Neural progenitor cell (in vitro differentiated cells): Measurements from ENCODE around the gene PORCN. TPM values are rescaled to one million over a fixed set of nuclear protein-coding genes. Genes with fewer than 3 reads are reported as not detected.
A peak's percentile ranks its signal among the peaks of the same experiment; 100 is the strongest.

Experiments used
- DNase-seq: peaks from one replicate; pipeline ENCODE4 v3.0.0-alpha.2; 2016; ENCODE audit warnings: low spot score
- H2AFZ ChIP-seq: fragments of 200-600 bp; sonication (generic); replicated peaks from 2 replicates; pipeline ENCODE4 v1.6.1; 2016; ENCODE audit warnings: antibody characterized with exemption
- H3F3A ChIP-seq: fragments of 200-600 bp; sonication (generic); 2 replicates; pipeline ENCODE4 v1.6.1; 2016; ENCODE audit warnings: antibody characterized with exemption, low read depth
- H3K27ac ChIP-seq: fragments of 200-600 bp; sonication (generic); 2 replicates; pipeline ENCODE4 v1.5.1; 2016; ENCODE audit warnings: mild to moderate bottlenecking
- H3K27me3 ChIP-seq: fragments of 200-600 bp; sonication (generic); 2 replicates; pipeline ENCODE4 v1.6.1; 2016; ENCODE audit warnings: mild to moderate bottlenecking, moderate library complexity
- H3K36me3 ChIP-seq: fragments of 200-600 bp; sonication (generic); 2 replicates; pipeline ENCODE4 v1.5.1; 2016
- H3K4me1 ChIP-seq: fragments of 200-600 bp; sonication (generic); 2 replicates; pipeline ENCODE4 v1.6.1; 2016; ENCODE audit warnings: mixed run types
- H3K4me2 ChIP-seq: fragments of 200-600 bp; sonication (generic); 2 replicates; pipeline ENCODE4 v1.6.1; 2016
- H3K4me3 ChIP-seq: fragments of 200-600 bp; sonication (generic); 2 replicates; pipeline ENCODE4 v1.5.1; 2016
- H3K79me2 ChIP-seq: fragments of 200-600 bp; sonication (generic); 2 replicates; pipeline ENCODE4 v1.6.1; 2016; ENCODE audit warnings: low read depth
- H3K9ac ChIP-seq: fragments of 200-600 bp; sonication (generic); 2 replicates; pipeline ENCODE4 v1.6.1; 2016
- H3K9me3 ChIP-seq: fragments of 200-600 bp; sonication (generic); 2 replicates; pipeline ENCODE4 v1.5.1; 2016; ENCODE audit warnings: low read depth
- H4K20me1 ChIP-seq: fragments of 200-600 bp; sonication (generic); 2 replicates; pipeline ENCODE4 v1.6.1; 2016; ENCODE audit warnings: low read depth
- H3K27ac Mint-ChIP-seq: 3 replicates; pipeline ENCODE4 v1.8.0; 2021; ENCODE audit warnings: mixed read lengths
- H3K27me3 Mint-ChIP-seq: 2 replicates; pipeline ENCODE4 v1.8.0; 2022; ENCODE audit warnings: low read depth, mild to moderate bottlenecking, inconsistent platforms, moderate library complexity, mixed read lengths; ENCODE audit not compliant: insufficient read depth
- H3K36me3 Mint-ChIP-seq: 3 replicates; pipeline ENCODE4 v1.8.0; 2021; ENCODE audit warnings: mixed read lengths
- H3K4me1 Mint-ChIP-seq: 3 replicates; pipeline ENCODE4 v1.8.0; 2021; ENCODE audit warnings: mixed read lengths
- H3K4me3 Mint-ChIP-seq: 3 replicates; pipeline ENCODE4 v1.8.0; 2021; ENCODE audit warnings: mild to moderate bottlenecking, moderate library complexity, mixed read lengths
- H3K9me3 Mint-ChIP-seq: 3 replicates; pipeline ENCODE4 v1.8.0; 2020; ENCODE audit warnings: mixed read lengths
- EZH2 ChIP-seq: fragments of 200-600 bp; sonication (generic); IDR thresholded peaks from 2 replicates; pipeline ENCODE4 v1.6.1; 2017; ENCODE audit warnings: antibody characterized with exemption, mild to moderate bottlenecking, moderate library complexity
- EZH2phosphoT487 ChIP-seq: fragments of 200-600 bp; sonication (generic); IDR thresholded peaks from 2 replicates; pipeline ENCODE4 v1.6.1; 2017; ENCODE audit warnings: antibody characterized with exemption
- total RNA-seq: library from RNA; depleted of rRNA; stranded (reverse); fragments of >200 nt; gene quantifications from 2 replicates; pipeline ENCODE4 v1.2.3, GENCODE V29; 2015; ENCODE audit warnings: low replicate concordance
- TF ChIP-seq, protein P1 (sequence below): fragments of 200-600 bp; sonication (generic); IDR thresholded peaks from 2 replicates; pipeline ENCODE4 v1.5.1; 2017; ENCODE audit warnings: antibody characterized with exemption, mild to moderate bottlenecking

Gene PORCN
- total RNA-seq, 1 donor from 2014 or later = 10.8 TPM

DNA sequence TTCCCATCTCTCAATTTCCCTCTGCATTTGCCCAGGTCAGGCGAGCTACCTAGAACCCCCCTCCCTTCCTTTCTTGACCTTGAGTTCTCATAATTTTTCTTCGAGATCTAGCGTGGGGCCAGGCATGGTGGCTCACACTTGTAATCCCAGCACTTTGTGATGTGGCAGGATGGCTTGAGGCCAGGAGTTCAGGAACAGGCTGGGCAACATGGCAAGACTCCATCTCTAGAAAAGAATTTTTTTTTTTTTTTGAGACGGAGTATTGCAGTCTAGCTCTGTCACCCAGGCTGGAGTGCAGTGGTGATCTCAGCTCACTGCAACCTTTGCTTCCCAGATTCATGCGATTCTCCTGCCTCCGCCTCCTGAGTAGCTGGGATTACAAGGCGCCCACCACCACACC lies 4.5 kb upstream of the PORCN start:
- no peak overlapping the region for H3K4me3 ChIP-seq
- no peak overlapping the region for H2AFZ ChIP-seq
- peaks cover 13% of the 10 kb centered on the region for H3K27me3 Mint-ChIP-seq
- peaks cover 2% of the 10 kb centered on the region for H3K36me3 Mint-ChIP-seq
- no peaks in the 10 kb centered on the region for H4K20me1 ChIP-seq
- peaks cover 6% of the 10 kb centered on the region for H3K9me3 Mint-ChIP-seq
- H3K36me3 ChIP-seq = no peaks in the 10 kb centered on the region
- H3K27ac Mint-ChIP-seq = no peak overlapping the region
- no peak for DNase-seq
- no peak overlapping the region for H3K27ac ChIP-seq
- H3K4me3 Mint-ChIP-seq = no peak overlapping the region
- no peaks in the 10 kb centered on the region for H3K79me2 ChIP-seq
- no peak overlapping the region for H3K4me2 ChIP-seq
- H3K9ac ChIP-seq = no peak overlapping the region
- H3F3A ChIP-seq = no peaks in the 10 kb centered on the region
- H3K27me3 ChIP-seq = no peaks in the 10 kb centered on the region
- H3K9me3 ChIP-seq = no peaks in the 10 kb centered on the region
- TF ChIP-seq EZH2 = no peak
- TF ChIP-seq, protein P1, sequence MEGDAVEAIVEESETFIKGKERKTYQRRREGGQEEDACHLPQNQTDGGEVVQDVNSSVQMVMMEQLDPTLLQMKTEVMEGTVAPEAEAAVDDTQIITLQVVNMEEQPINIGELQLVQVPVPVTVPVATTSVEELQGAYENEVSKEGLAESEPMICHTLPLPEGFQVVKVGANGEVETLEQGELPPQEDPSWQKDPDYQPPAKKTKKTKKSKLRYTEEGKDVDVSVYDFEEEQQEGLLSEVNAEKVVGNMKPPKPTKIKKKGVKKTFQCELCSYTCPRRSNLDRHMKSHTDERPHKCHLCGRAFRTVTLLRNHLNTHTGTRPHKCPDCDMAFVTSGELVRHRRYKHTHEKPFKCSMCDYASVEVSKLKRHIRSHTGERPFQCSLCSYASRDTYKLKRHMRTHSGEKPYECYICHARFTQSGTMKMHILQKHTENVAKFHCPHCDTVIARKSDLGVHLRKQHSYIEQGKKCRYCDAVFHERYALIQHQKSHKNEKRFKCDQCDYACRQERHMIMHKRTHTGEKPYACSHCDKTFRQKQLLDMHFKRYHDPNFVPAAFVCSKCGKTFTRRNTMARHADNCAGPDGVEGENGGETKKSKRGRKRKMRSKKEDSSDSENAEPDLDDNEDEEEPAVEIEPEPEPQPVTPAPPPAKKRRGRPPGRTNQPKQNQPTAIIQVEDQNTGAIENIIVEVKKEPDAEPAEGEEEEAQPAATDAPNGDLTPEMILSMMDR = no peak
- no peak for TF ChIP-seq EZH2phosphoT487
- peaks cover 9% of the 10 kb centered on the region for H3K4me1 Mint-ChIP-seq
- H3K4me1 ChIP-seq = peaks cover 3% of the 10 kb centered on the region

DNA sequence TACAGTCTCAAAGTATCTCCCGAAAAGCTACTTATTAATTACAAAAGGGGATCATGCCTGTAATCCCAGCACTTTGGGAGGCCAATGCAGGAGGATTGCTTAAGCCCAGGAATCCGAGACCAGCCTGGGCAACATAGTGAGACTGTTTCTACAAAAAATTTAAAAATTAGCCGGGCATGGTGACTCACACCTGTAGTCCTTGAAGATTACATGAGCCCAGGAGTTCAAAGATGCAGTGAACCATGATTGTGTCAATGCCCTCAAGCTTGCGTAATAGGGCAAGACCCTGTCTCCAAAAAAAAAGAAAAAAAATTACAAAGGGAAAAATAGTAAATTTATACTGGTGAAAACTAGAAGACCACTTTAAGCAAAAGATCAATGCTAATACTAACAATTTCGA lies 3.3 kb upstream of the PORCN start:
- Histone ChIP-seq H3K79me2 (no peaks in the 10 kb centered on the region), H3K27me3 (no peaks in the 10 kb centered on the region), H2AFZ (no peak overlapping the region), H3F3A (no peaks in the 10 kb centered on the region), H3K9me3 (no peaks in the 10 kb centered on the region), H3K27ac (no peak overlapping the region), H3K4me3 (no peak overlapping the region), H3K4me1 (peaks cover 3% of the 10 kb centered on the region), H4K20me1 (no peaks in the 10 kb centered on the region), H3K36me3 (no peaks in the 10 kb centered on the region), H3K4me2 (no peak overlapping the region), H3K9ac (no peak overlapping the region)
- DNase-seq = no peak
- Mint-ChIP-seq H3K36me3 (peaks cover 2% of the 10 kb centered on the region), H3K27ac (no peak overlapping the region), H3K4me1 (peaks cover 15% of the 10 kb centered on the region), H3K27me3 (peaks cover 10% of the 10 kb centered on the region), H3K4me3 (no peak overlapping the region), H3K9me3 (peaks cover 11% of the 10 kb centered on the region)
- no peak for TF ChIP-seq EZH2

DNA sequence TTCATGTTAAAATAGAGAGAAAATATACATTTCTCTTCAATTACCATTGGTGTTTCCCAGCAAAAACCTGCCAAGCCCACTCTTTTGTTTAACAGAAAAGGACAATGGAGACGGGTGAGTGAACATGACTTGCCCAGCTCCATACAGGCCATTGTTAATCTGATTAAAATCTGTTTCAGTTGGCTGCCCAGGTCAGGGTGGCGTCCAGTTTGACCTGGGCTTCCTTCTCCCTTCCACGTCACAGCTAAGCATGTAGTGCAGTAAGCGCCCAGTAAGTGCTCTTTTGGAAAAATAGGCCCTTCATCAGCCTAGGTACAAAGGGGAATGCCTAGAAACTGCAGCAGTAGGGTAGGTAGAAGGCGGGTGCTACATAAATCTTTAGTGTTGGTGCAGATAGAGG lies 1.5 kb upstream of the PORCN start:
- H3K4me1 ChIP-seq = peaks cover 3% of the 10 kb centered on the region
- DNase-seq = peak; percentile 36
- H3K27me3 ChIP-seq = no peaks in the 10 kb centered on the region
- H3K4me2 ChIP-seq = no peak overlapping the region
- H3K4me3 ChIP-seq = no peak overlapping the region
- H3K27ac Mint-ChIP-seq = no peak overlapping the region
- H3K4me1 Mint-ChIP-seq = peaks cover 15% of the 10 kb centered on the region
- peaks cover 13% of the 10 kb centered on the region for H3K9me3 Mint-ChIP-seq
- H3K36me3 Mint-ChIP-seq = peaks cover 5% of the 10 kb centered on the region
- H3K36me3 ChIP-seq = no peaks in the 10 kb centered on the region
- no peak overlapping the region for H3K27ac ChIP-seq
- TF ChIP-seq EZH2phosphoT487 (no peak), EZH2 (no peak)
- TF ChIP-seq, protein P1 = no peak
- peak overlapping the region; percentile 76 for H3K4me3 Mint-ChIP-seq
- H3K9ac ChIP-seq = no peak overlapping the region
- H3K9me3 ChIP-seq = no peaks in the 10 kb centered on the region
- H3K27me3 Mint-ChIP-seq = peaks cover 10% of the 10 kb centered on the region
- no peaks in the 10 kb centered on the region for H3K79me2 ChIP-seq
- H2AFZ ChIP-seq = no peak overlapping the region
- H4K20me1 ChIP-seq = no peaks in the 10 kb centered on the region
- no peaks in the 10 kb centered on the region for H3F3A ChIP-seq

DNA sequence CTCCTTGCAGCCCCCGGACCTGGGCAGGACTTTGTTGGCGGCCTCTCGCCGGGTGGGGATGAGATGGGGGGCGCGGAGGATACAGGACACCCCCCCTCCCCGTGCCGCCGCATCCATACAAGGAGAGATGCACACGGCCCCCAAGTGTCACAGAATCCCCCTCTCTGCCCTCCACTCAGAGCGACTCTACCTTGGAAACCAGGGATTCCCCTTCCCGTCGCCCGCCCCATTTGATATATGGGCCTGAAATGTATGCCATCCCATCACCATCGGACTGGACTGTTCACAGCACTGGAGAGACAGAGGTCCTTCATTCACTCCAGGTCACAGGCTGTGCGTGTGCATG lies 426 bp downstream of the PORCN start:
- TF ChIP-seq, protein P1 = no peak
- TF ChIP-seq EZH2 (no peak), EZH2phosphoT487 (no peak)
- Histone ChIP-seq H3F3A (no peaks in the 10 kb centered on the region), H3K27me3 (no peaks in the 10 kb centered on the region), H3K27ac (no peak overlapping the region), H3K79me2 (no peaks in the 10 kb centered on the region), H3K9me3 (no peaks in the 10 kb centered on the region), H3K36me3 (no peaks in the 10 kb centered on the region), H3K4me1 (peaks cover 3% of the 10 kb centered on the region), H3K4me3 (peak overlapping the region; percentile 73), H4K20me1 (no peaks in the 10 kb centered on the region), H3K9ac (peak overlapping the region; percentile 20), H2AFZ (peak overlapping the region; percentile 87), H3K4me2 (peak overlapping the region; percentile 81)
- H3K27me3 Mint-ChIP-seq = peaks cover 8% of the 10 kb centered on the region
- H3K27ac Mint-ChIP-seq = no peak overlapping the region
- peak overlapping the region; percentile 92 for H3K4me3 Mint-ChIP-seq
- H3K4me1 Mint-ChIP-seq = peaks cover 19% of the 10 kb centered on the region
- peaks cover 15% of the 10 kb centered on the region for H3K9me3 Mint-ChIP-seq
- H3K36me3 Mint-ChIP-seq = peaks cover 5% of the 10 kb centered on the region
- peak; percentile 9 for DNase-seq
